HCT116 (cell line): ENCODE measurements around the gene H6PD. TPM values are rescaled to one million over a fixed set of nuclear protein-coding genes. Genes with fewer than 3 reads are reported as not detected.

Source experiments
- ATAC-seq: fragments of 200-7000 bp; cut with Tn5 transposase; 2 replicates; pipeline ENCODE4 v1.9.1; 2020; ENCODE audit warnings: mild to moderate bottlenecking, moderate library complexity
- BruUV-seq: library from RNA; stranded (reverse); fragments of 400-500 nt; replicated peaks from 2 replicates; lab custom pipeline; 2021; lab: Mats Ljungman, UMichigan
- CTCF ChIA-PET: fragments of 300-600 bp; sonication (Branson Sonifier 250); formaldehyde crosslinking; loops from one replicate; lab custom pipeline; 2021; ENCODE audit warnings: antibody characterized with exemption; lab: Charles Lee
- POLR2A ChIA-PET: fragments of 300-600, 350-600 bp; sonication (Branson Sonifier 250); formaldehyde crosslinking; loops from one replicate; lab custom pipeline; 2021; ENCODE audit warnings: antibody characterized with exemption; lab: Charles Lee
- RAD21 ChIA-PET, 2 experiments: fragments of 300-600 bp; sonication (Branson Sonifier 250); formaldehyde crosslinking; loops; one replicate each; lab custom pipeline; 2023; ENCODE audit warnings: low total read pairs in 2 of 2; ENCODE audit not compliant: uncharacterized antibody in 2 of 2, unreplicated experiment in 2 of 2, low non-redundant PET in 1 of 2; lab: Charles Lee
- DNase-seq: peaks from one replicate; pipeline ENCODE4 v3.0.0-alpha.2; 2010; ENCODE audit warnings: low read depth, low spot score
- H2AFZ ChIP-seq: fragments of 200-600 bp; shearing (Covaris generic), sonication (generic); 2 replicates; pipeline ENCODE4 v1.6.1; 2017; ENCODE audit warnings: low read depth, mixed run types, mixed read lengths, antibody characterized with exemption, low read length; ENCODE audit not compliant: poor library complexity, severe bottlenecking
- H3K27ac ChIP-seq: 2 replicates; pipeline ENCODE4 v1.5.1; 2012; ENCODE audit warnings: low read depth, low read length
- H3K27me3 ChIP-seq: fragments of 200-600 bp; sonication (generic); 2 replicates; pipeline ENCODE4 v1.6.1; 2016; ENCODE audit warnings: mixed run types, low read length, mixed read lengths; ENCODE audit not compliant: insufficient read depth
- H3K36me3 ChIP-seq, 2 experiments: fragments of 200-500 bp in 1 of 2; fragments of 200-600 bp in 1 of 2; sonication (Bioruptor generic) in 1 of 2; sonication (generic) in 1 of 2; 2 replicates each; pipeline versions ENCODE4 v1.5.1 to v1.6.1; 2014 to 2016; ENCODE audit warnings: low read length in 2 of 2, inconsistent platforms in 1 of 2, mixed read lengths in 1 of 2, mixed run types in 1 of 2; ENCODE audit not compliant: insufficient read depth in 2 of 2, control insufficient read depth in 1 of 2
- H3K4me1 ChIP-seq, 2 experiments: fragments of 200-600 bp in 1 of 2; sonication (generic) in 1 of 2; 2 replicates each; pipeline versions ENCODE4 v1.5.1 to v1.6.1; 2012 to 2017; ENCODE audit warnings: low read length in 2 of 2, inconsistent platforms in 1 of 2, mild to moderate bottlenecking in 1 of 2, mixed read lengths in 1 of 2, mixed run types in 1 of 2, moderate library complexity in 1 of 2; ENCODE audit not compliant: insufficient read depth in 2 of 2, control insufficient read depth in 1 of 2
- H3K4me2 ChIP-seq: fragments of 200-600 bp; sonication (generic); 2 replicates; pipeline ENCODE4 v1.6.1; 2017; ENCODE audit warnings: mixed run types, low read length, mixed read lengths
- H3K4me3 ChIP-seq, 2 experiments: fragments of 200-600 bp in 1 of 2; sonication (generic) in 1 of 2; replicated peaks in 1 of 2; 2 replicates each; pipeline ENCODE4 v1.5.1; 2011 to 2016; ENCODE audit warnings: low read length in 2 of 2, control low read depth in 1 of 2, low read depth in 1 of 2, mild to moderate bottlenecking in 1 of 2, mixed read lengths in 1 of 2, mixed run types in 1 of 2
- H3K79me2 ChIP-seq: fragments of 200-600 bp; sonication (generic); 2 replicates; pipeline ENCODE4 v1.6.1; 2017; ENCODE audit warnings: mild to moderate bottlenecking, mixed run types, low read length, moderate library complexity, mixed read lengths; ENCODE audit not compliant: insufficient read depth
- H3K9ac ChIP-seq: fragments of 200-600 bp; sonication (generic); 2 replicates; pipeline ENCODE4 v1.6.1; 2016; ENCODE audit warnings: low read length, mixed read lengths
- H3K9me2 ChIP-seq: fragments of 200-600 bp; sonication (generic), shearing (Covaris generic); 2 replicates; pipeline ENCODE4 v1.6.1; 2017; ENCODE audit warnings: mixed run types, mild to moderate bottlenecking, moderate library complexity; ENCODE audit not compliant: insufficient read depth
- H3K9me3 ChIP-seq, 2 experiments: fragments of 200-500 bp in 1 of 2; fragments of 200-600 bp in 1 of 2; sonication (Bioruptor generic) in 1 of 2; sonication (generic) in 1 of 2; 2 replicates each; pipeline ENCODE4 v1.6.1; 2014 to 2017; ENCODE audit warnings: low read length in 2 of 2, mixed read lengths in 2 of 2, inconsistent platforms in 1 of 2, low read depth in 1 of 2, mild to moderate bottlenecking in 1 of 2, mixed run types in 1 of 2, moderate library complexity in 1 of 2; ENCODE audit not compliant: control insufficient read depth in 1 of 2, insufficient read depth in 1 of 2
- H4K20me1 ChIP-seq: fragments of 200-600 bp; sonication (generic), shearing (Covaris generic); 2 replicates; pipeline ENCODE4 v1.6.1; 2017; ENCODE audit warnings: mixed run types, mild to moderate bottlenecking, moderate library complexity; ENCODE audit not compliant: insufficient read depth
- CEBPB ChIP-seq: IDR thresholded peaks from 2 replicates; pipeline ENCODE4 v1.6.1; 2012; ENCODE audit warnings: low read depth
- EGR1 ChIP-seq: IDR thresholded peaks from 2 replicates; pipeline ENCODE4 v1.6.1; 2012; ENCODE audit warnings: low read depth
- ELF1 ChIP-seq: IDR thresholded peaks from 2 replicates; pipeline ENCODE4 v1.6.1; 2012; ENCODE audit warnings: low read depth, borderline replicate concordance
- EZH2 ChIP-seq: fragments of 200-600 bp; sonication (generic); IDR thresholded peaks from 2 replicates; pipeline ENCODE4 v1.6.1; 2017; ENCODE audit warnings: antibody characterized with exemption, mixed run types
- EZH2phosphoT487 ChIP-seq: fragments of 200-600 bp; IDR thresholded peaks from 2 replicates; pipeline ENCODE4 v1.6.1; 2018; ENCODE audit warnings: antibody characterized with exemption, borderline replicate concordance
- FOSL1 ChIP-seq: IDR thresholded peaks from 2 replicates; pipeline ENCODE4 v1.6.1; 2012; ENCODE audit warnings: low read depth
- JUND ChIP-seq: IDR thresholded peaks from 2 replicates; pipeline ENCODE4 v1.6.1; 2012
- POLR2A ChIP-seq: IDR thresholded peaks from 2 replicates; pipeline ENCODE4 v1.7.0; 2011; ENCODE audit warnings: borderline replicate concordance; ENCODE audit not compliant: insufficient read depth, insufficient read length; ENCODE audit errors: extremely low read depth
- POLR2AphosphoS5 ChIP-seq: IDR thresholded peaks from 2 replicates; pipeline ENCODE4 v1.6.1; 2011; ENCODE audit warnings: mild to moderate bottlenecking, low read depth, low read length, moderate library complexity
- SIN3A ChIP-seq: IDR thresholded peaks from 2 replicates; pipeline ENCODE4 v1.6.1; 2012; ENCODE audit warnings: low read depth
- SP1 ChIP-seq: IDR thresholded peaks from 2 replicates; pipeline ENCODE4 v1.6.1; 2012; ENCODE audit warnings: low read depth
- SRF ChIP-seq: IDR thresholded peaks from 2 replicates; pipeline ENCODE4 v1.6.1; 2012; ENCODE audit warnings: low read depth
- YY1 ChIP-seq: IDR thresholded peaks from 2 replicates; pipeline ENCODE4 v1.6.1; 2011; ENCODE audit warnings: low read length, low read depth, moderate library complexity, mild to moderate bottlenecking; ENCODE audit not compliant: insufficient replicate concordance; ENCODE audit errors: extremely low read depth
- ZFX ChIP-seq: fragments of 450-650 bp; IDR thresholded peaks from 2 replicates; pipeline ENCODE4 v1.6.1; 2017
- intact Hi-C: fragments of 100-400 bp; cut with micrococcal nuclease; formaldehyde crosslinking; loops from 2 replicates; pipeline ENCODE4 v1.10.0; 2022
- total RNA-seq: library from RNA; stranded (reverse); gene quantifications from one replicate; pipeline ENCODE4 v1.2.1, GENCODE V29; 2021; ENCODE audit not compliant: unreplicated experiment
- TF ChIP-seq, protein P1 (sequence below), 3 experiments: fragments of 200-600 bp in 1 of 3; sonication (generic) in 1 of 3; IDR thresholded peaks in 2 of 3; conservative IDR thresholded peaks in 1 of 3; 2 replicates each; pipeline ENCODE4 v1.5.1; 2012 to 2017; ENCODE audit warnings: low read depth in 2 of 3, low read length in 2 of 3, antibody characterized with exemption in 1 of 3, borderline replicate concordance in 1 of 3, control low read depth in 1 of 3, mild to moderate bottlenecking in 1 of 3, mixed read lengths in 1 of 3, mixed run types in 1 of 3, moderate library complexity in 1 of 3; ENCODE audit not compliant: insufficient read depth in 1 of 3
- TF ChIP-seq, protein P2 (sequence below): IDR thresholded peaks from 2 replicates; pipeline ENCODE4 v1.6.1; 2012
- TF ChIP-seq, protein P3 (sequence below): IDR thresholded peaks from 2 replicates; pipeline ENCODE4 v1.6.1; 2012; ENCODE audit warnings: low read depth
- TF ChIP-seq, protein P4 (sequence below): IDR thresholded peaks from 2 replicates; pipeline ENCODE4 v1.6.1; 2012
- TF ChIP-seq, protein P5 (sequence below): IDR thresholded peaks from 2 replicates; pipeline ENCODE4 v1.6.1; 2011; ENCODE audit warnings: mild to moderate bottlenecking, low read length, moderate library complexity; ENCODE audit not compliant: insufficient replicate concordance; ENCODE audit errors: extremely low read depth

The H6PD gene
- total RNA-seq, 1 experiment from 2014 or later = 16.2 TPM

DNA sequence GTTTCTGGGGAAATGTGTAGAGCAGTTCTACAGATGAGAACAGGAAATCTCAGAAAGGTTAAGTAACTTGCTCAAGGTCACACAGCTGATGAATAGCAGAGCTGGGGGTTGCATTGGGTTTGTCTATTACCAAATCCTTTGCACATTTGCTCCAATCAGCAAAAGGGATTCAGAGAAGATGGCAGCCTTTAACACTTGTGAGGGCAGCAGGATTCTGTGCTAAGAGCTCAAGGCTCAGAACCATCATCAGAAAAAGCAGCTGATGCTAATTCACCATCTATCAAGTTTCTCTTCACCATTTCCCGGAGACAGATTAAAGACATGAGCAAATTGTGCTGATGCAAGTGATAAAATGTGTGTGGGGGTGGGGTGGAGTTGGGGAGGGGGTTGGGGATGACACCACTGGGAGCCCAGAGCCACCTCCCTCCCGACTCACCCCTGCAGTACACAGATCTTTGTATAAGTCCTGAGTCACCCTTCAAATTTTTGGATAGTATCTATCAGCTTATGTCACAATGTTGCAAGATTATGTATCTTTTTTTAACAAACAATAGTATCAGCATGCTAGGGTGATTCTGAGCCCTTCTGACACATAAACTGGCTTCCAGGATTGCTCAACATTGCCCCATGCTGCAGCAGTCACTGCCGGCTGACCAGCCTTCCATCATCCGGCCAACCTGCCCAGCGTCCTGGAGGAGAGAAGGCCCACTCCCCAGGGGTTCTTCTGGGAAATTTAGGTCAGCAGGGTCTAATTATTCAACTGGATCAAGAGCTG, 55.3 kb downstream of the H6PD start:
- H3K27ac ChIP-seq = no peak overlapping the region
- TF ChIP-seq ZFX (no peak), SRF (no peak), ELF1 (no peak), FOSL1 (no peak), CEBPB (no peak), SIN3A (no peak), EZH2 (no peak), JUND (no peak), SP1 (no peak), YY1 (no peak), POLR2A (no peak), EZH2phosphoT487 (no peak), EGR1 (no peak), POLR2AphosphoS5 (no peak)
- TF ChIP-seq, protein P1, sequence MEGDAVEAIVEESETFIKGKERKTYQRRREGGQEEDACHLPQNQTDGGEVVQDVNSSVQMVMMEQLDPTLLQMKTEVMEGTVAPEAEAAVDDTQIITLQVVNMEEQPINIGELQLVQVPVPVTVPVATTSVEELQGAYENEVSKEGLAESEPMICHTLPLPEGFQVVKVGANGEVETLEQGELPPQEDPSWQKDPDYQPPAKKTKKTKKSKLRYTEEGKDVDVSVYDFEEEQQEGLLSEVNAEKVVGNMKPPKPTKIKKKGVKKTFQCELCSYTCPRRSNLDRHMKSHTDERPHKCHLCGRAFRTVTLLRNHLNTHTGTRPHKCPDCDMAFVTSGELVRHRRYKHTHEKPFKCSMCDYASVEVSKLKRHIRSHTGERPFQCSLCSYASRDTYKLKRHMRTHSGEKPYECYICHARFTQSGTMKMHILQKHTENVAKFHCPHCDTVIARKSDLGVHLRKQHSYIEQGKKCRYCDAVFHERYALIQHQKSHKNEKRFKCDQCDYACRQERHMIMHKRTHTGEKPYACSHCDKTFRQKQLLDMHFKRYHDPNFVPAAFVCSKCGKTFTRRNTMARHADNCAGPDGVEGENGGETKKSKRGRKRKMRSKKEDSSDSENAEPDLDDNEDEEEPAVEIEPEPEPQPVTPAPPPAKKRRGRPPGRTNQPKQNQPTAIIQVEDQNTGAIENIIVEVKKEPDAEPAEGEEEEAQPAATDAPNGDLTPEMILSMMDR (IDR thresholded peaks at IDR 0.05 in 2 of 3, conservative IDR thresholded peaks at IDR 0.05 in 1 of 3; ENCODE audit: borderline replicate concordance in 1 of 3, insufficient read depth in 1 of 3, low read depth in 2 of 3, low read length in 2 of 3) = no peak
- TF ChIP-seq, protein P2, sequence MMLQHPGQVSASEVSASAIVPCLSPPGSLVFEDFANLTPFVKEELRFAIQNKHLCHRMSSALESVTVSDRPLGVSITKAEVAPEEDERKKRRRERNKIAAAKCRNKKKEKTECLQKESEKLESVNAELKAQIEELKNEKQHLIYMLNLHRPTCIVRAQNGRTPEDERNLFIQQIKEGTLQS = no peak
- TF ChIP-seq, protein P3, sequence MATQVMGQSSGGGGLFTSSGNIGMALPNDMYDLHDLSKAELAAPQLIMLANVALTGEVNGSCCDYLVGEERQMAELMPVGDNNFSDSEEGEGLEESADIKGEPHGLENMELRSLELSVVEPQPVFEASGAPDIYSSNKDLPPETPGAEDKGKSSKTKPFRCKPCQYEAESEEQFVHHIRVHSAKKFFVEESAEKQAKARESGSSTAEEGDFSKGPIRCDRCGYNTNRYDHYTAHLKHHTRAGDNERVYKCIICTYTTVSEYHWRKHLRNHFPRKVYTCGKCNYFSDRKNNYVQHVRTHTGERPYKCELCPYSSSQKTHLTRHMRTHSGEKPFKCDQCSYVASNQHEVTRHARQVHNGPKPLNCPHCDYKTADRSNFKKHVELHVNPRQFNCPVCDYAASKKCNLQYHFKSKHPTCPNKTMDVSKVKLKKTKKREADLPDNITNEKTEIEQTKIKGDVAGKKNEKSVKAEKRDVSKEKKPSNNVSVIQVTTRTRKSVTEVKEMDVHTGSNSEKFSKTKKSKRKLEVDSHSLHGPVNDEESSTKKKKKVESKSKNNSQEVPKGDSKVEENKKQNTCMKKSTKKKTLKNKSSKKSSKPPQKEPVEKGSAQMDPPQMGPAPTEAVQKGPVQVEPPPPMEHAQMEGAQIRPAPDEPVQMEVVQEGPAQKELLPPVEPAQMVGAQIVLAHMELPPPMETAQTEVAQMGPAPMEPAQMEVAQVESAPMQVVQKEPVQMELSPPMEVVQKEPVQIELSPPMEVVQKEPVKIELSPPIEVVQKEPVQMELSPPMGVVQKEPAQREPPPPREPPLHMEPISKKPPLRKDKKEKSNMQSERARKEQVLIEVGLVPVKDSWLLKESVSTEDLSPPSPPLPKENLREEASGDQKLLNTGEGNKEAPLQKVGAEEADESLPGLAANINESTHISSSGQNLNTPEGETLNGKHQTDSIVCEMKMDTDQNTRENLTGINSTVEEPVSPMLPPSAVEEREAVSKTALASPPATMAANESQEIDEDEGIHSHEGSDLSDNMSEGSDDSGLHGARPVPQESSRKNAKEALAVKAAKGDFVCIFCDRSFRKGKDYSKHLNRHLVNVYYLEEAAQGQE = no peak
- TF ChIP-seq, protein P4, sequence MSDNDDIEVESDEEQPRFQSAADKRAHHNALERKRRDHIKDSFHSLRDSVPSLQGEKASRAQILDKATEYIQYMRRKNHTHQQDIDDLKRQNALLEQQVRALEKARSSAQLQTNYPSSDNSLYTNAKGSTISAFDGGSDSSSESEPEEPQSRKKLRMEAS = no peak
- TF ChIP-seq, protein P5, sequence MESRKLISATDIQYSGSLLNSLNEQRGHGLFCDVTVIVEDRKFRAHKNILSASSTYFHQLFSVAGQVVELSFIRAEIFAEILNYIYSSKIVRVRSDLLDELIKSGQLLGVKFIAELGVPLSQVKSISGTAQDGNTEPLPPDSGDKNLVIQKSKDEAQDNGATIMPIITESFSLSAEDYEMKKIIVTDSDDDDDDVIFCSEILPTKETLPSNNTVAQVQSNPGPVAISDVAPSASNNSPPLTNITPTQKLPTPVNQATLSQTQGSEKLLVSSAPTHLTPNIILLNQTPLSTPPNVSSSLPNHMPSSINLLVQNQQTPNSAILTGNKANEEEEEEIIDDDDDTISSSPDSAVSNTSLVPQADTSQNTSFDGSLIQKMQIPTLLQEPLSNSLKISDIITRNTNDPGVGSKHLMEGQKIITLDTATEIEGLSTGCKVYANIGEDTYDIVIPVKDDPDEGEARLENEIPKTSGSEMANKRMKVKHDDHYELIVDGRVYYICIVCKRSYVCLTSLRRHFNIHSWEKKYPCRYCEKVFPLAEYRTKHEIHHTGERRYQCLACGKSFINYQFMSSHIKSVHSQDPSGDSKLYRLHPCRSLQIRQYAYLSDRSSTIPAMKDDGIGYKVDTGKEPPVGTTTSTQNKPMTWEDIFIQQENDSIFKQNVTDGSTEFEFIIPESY = no peak

More for the DNA sequence above, 55.3 kb downstream of the H6PD start:
- Histone ChIP-seq H3K9me3 (peaks cover 14 to 26% of the 10 kb centered on the region in 2 experiments; a peak in 2 of 4 replicates), H2AFZ (no peak overlapping the region), H3K9ac (no peak overlapping the region), H3K27me3 (no peaks in the 10 kb centered on the region), H4K20me1 (no peaks in the 10 kb centered on the region), H3K4me2 (no peak overlapping the region), H3K4me1 (peaks cover 14 to 22% of the 10 kb centered on the region in 2 experiments), H3K4me3 (no peak overlapping the region), H3K36me3 (no peaks in the 10 kb centered on the region), H3K9me2 (no peaks in the 10 kb centered on the region), H3K79me2 (peaks cover 16% of the 10 kb centered on the region)
- DNase-seq = no peak
- intact Hi-C loops = loop anchor here (1.0 kb wide), 3 partner anchors 23 to 201 kb away; no protein-coding TSS in a partner anchor
- BruUV-seq = no TSS peak
- no peak for ATAC-seq
- ChIA-PET CTCF (interaction anchor here (0.6 to 2.8 kb wide), 13 partner anchors 9 to 326 kb away, joined by 3 to 46 read pairs (median 5); no protein-coding TSS in a partner anchor), POLR2A (interaction anchor here (0.6 to 1.4 kb wide), 3 partner anchors 10 to 210 kb away, joined by 3 read pairs; no protein-coding TSS in a partner anchor), RAD21 (interaction anchor here in 1 of 2 experiments (1.8 kb wide), 2 partner anchors 23 to 201 kb away, joined by 7 to 11 read pairs; no protein-coding TSS in a partner anchor)
